WI38 (cell line): ENCODE measurements around the gene CHD3.

Experiments
- H3K4me3 ChIP-seq: 2 replicates; pipeline ENCODE4 v1.5.1; 2011; ENCODE audit warnings: low read depth, mild to moderate bottlenecking, control low read depth, low read length
- CTCF ChIP-seq: IDR thresholded peaks from 2 replicates; pipeline ENCODE4 v1.5.1; 2012; ENCODE audit warnings: low read depth, mild to moderate bottlenecking, control low read depth, low read length

The CHD3 gene

GRCh38 chr17:7922269-7922844 lies 33.8 kb downstream of the CHD3 start:
- peak overlapping the region; percentile 56 for H3K4me3 ChIP-seq
- TF ChIP-seq CTCF = no peak

- H3K4me3 ChIP-seq = peak overlapping the region; percentile 56
- TF ChIP-seq CTCF = no peak
Measured at GRCh38 chr17:7922845-7923628, 34.4 kb downstream of the CHD3 start.

GRCh38 chr17:7927596-7927995 lies 39.0 kb downstream of the CHD3 start:
- no peak overlapping the region for H3K4me3 ChIP-seq
- no peak for TF ChIP-seq CTCF

GRCh38 chr17:7929158-7930023 lies 40.8 kb downstream of the CHD3 start, which contains the start of gene KCNAB3:
TSS of gene KCNAB3 (minus strand) at chr17:7929856. CDS start at chr17:7929435, 421 bp downstream.
- no peak for TF ChIP-seq CTCF
- peak within 1 kb of the TSS; percentile 57 for H3K4me3 ChIP-seq

- no peak for TF ChIP-seq CTCF
- peak overlapping the region; percentile 69 for H3K4me3 ChIP-seq
Measured at GRCh38 chr17:7930841-7931631, 42.4 kb downstream of the CHD3 start.

- no peak for TF ChIP-seq CTCF
- H3K4me3 ChIP-seq = peak within 1 kb of the TSS; percentile 69
Measured at GRCh38 chr17:7931709-7932482, 43.3 kb downstream of the CHD3 start, which contains the start of the genes CNTROB and TRAPPC1. TSS of gene CNTROB (plus strand) at chr17:7932206. CDS start at chr17:7933080, 874 bp downstream. TSS of gene TRAPPC1 (minus strand) at chr17:7931946. CDS start at chr17:7931829, 117 bp downstream.
